ENCODE measurements around the gene CD37. TPM values are rescaled to one million over a fixed set of nuclear protein-coding genes. Genes with fewer than 3 reads are reported as not detected.

CD37 gene
- total RNA-seq, 1 experiment from 2014 or later, result not detected

DNA sequence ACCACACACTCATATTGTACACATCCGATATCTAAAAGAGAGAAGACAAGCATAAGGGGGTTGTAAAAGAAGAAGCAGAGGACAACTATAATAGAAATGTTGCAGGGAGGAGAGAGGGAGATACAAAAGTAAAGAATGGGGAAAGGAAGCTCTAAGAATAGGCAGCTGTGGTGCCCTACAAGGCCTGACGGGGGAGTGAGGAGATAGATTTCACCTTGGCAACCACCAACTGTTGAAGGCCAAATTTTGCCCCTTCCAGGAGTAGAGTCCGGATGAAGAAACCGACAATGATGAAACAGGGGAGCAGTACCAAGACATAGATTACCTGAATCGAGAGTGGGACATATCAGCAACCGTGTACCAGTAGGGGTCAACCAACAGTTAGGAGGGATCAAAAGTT lies 26.1 kb upstream of the CD37 start:
- ATAC-seq, result no peak
- Histone ChIP-seq H3K4me3 (ENCODE audit: low read length) (no peak overlapping the region), H3K9me2 (replicated peaks; ENCODE audit: low read length) (no peaks in the 10 kb centered on the region), H3K4me1 (ENCODE audit: insufficient read depth, low read length) (no peaks in the 10 kb centered on the region), H3K79me2 (ENCODE audit: low read length) (no peaks in the 10 kb centered on the region), H3K27ac (ENCODE audit: low read length) (no peak overlapping the region), H3K4me2 (ENCODE audit: low read length) (no peak overlapping the region), H4K20me1 (ENCODE audit: low read length) (no peaks in the 10 kb centered on the region), H3K36me3 (ENCODE audit: low read depth, low read length) (no peaks in the 10 kb centered on the region), H3K9me3 (ENCODE audit: low read length) (no peaks in the 10 kb centered on the region), H3K9ac (ENCODE audit: low read length) (no peak overlapping the region), H3K27me3 (ENCODE audit: low read length) (no peaks in the 10 kb centered on the region), H2AFZ (ENCODE audit: low read length) (no peak overlapping the region), H3F3A (ENCODE audit: low read length, unreplicated experiment) (no peaks in the 10 kb centered on the region)
- TF ChIP-seq EZH2phosphoT487 (IDR thresholded peaks at IDR 0.05; ENCODE audit: borderline replicate concordance, low read length), result no peak
- TF ChIP-seq, protein P1, sequence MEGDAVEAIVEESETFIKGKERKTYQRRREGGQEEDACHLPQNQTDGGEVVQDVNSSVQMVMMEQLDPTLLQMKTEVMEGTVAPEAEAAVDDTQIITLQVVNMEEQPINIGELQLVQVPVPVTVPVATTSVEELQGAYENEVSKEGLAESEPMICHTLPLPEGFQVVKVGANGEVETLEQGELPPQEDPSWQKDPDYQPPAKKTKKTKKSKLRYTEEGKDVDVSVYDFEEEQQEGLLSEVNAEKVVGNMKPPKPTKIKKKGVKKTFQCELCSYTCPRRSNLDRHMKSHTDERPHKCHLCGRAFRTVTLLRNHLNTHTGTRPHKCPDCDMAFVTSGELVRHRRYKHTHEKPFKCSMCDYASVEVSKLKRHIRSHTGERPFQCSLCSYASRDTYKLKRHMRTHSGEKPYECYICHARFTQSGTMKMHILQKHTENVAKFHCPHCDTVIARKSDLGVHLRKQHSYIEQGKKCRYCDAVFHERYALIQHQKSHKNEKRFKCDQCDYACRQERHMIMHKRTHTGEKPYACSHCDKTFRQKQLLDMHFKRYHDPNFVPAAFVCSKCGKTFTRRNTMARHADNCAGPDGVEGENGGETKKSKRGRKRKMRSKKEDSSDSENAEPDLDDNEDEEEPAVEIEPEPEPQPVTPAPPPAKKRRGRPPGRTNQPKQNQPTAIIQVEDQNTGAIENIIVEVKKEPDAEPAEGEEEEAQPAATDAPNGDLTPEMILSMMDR (conservative IDR thresholded peaks at IDR 0.05; ENCODE audit: low read depth, low read length), result no peak
- TF ChIP-seq EZH2 (IDR thresholded peaks at IDR 0.05; ENCODE audit: low read length, unreplicated experiment), result no peak
- intact Hi-C loops (cut with micrococcal nuclease), result no loop called here
- no peak for DNase-seq
- ChIA-PET POLR2A (ENCODE audit: unreplicated experiment) (no interaction called here), CTCF (no interaction called here)
- no TSS peak for BruUV-seq (replicated peaks)

DNA sequence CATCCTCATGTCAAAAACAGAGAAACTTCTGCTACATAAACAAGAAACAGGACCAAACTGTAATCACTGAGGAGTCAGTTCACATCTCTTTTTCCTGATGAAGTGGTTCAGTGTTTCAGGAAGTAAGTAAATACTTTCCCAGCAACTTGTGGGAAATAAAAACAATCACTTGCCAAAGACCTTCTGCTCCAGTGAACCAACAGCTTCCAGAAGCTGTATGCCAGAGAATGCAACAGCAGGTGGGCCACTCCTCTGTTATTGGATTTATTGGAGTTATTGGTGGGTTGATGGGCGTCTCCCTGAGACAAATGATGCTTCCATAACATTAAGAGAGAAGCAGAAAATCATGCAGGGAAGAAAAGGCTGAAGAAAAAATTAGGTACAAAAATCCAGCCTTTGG lies 20.1 kb upstream of the CD37 start:
- no peaks in the 10 kb centered on the region for H3K36me3 ChIP-seq (ENCODE audit: low read depth, low read length)
- no peaks in the 10 kb centered on the region for H3K27me3 ChIP-seq (ENCODE audit: low read length)
- H3K4me1 ChIP-seq (ENCODE audit: insufficient read depth, low read length), result no peaks in the 10 kb centered on the region
- ATAC-seq (no peak), DNase-seq (no peak)
- H3K9me3 ChIP-seq (ENCODE audit: low read length), result no peaks in the 10 kb centered on the region
- H3K27ac ChIP-seq (ENCODE audit: low read length), result no peak overlapping the region
- intact Hi-C loops (cut with micrococcal nuclease), result no loop called here
- POLR2A ChIA-PET (ENCODE audit: unreplicated experiment), result no interaction called here
- H3K4me3 ChIP-seq (ENCODE audit: low read length), result no peak overlapping the region
- TF ChIP-seq EZH2 (IDR thresholded peaks at IDR 0.05; ENCODE audit: low read length, unreplicated experiment) (no peak), EZH2phosphoT487 (IDR thresholded peaks at IDR 0.05; ENCODE audit: borderline replicate concordance, low read length) (no peak)
- TF ChIP-seq, protein P1 (conservative IDR thresholded peaks at IDR 0.05; ENCODE audit: low read depth, low read length), result no peak
- CTCF ChIA-PET, result no interaction called here
- BruUV-seq (replicated peaks), result no TSS peak
- no peak overlapping the region for H3K4me2 ChIP-seq (ENCODE audit: low read length)
- no peak overlapping the region for H3K9ac ChIP-seq (ENCODE audit: low read length)
- H2AFZ ChIP-seq (ENCODE audit: low read length), result no peak overlapping the region
- no peaks in the 10 kb centered on the region for H3F3A ChIP-seq (ENCODE audit: low read length, unreplicated experiment)
- H3K79me2 ChIP-seq (ENCODE audit: low read length), result no peaks in the 10 kb centered on the region
- H3K9me2 ChIP-seq (replicated peaks; ENCODE audit: low read length), result no peaks in the 10 kb centered on the region
- no peaks in the 10 kb centered on the region for H4K20me1 ChIP-seq (ENCODE audit: low read length)

GRCh38 chr19:49316284-49316683 lies 18.9 kb upstream of the CD37 start:
- H3K9me3 ChIP-seq (ENCODE audit: low read length), result no peaks in the 10 kb centered on the region
- no peak for DNase-seq
- no peak overlapping the region for H3K4me2 ChIP-seq (ENCODE audit: low read length)
- no peaks in the 10 kb centered on the region for H3K79me2 ChIP-seq (ENCODE audit: low read length)
- BruUV-seq (replicated peaks), result no TSS peak
- ChIA-PET POLR2A (ENCODE audit: unreplicated experiment) (no interaction called here), CTCF (no interaction called here)
- H3K4me3 ChIP-seq (ENCODE audit: low read length), result no peak overlapping the region
- no peaks in the 10 kb centered on the region for H3K36me3 ChIP-seq (ENCODE audit: low read depth, low read length)
- H4K20me1 ChIP-seq (ENCODE audit: low read length), result no peaks in the 10 kb centered on the region
- intact Hi-C loops (cut with micrococcal nuclease), result no loop called here
- no peaks in the 10 kb centered on the region for H3F3A ChIP-seq (ENCODE audit: low read length, unreplicated experiment)
- H3K27me3 ChIP-seq (ENCODE audit: low read length), result no peaks in the 10 kb centered on the region
- H3K27ac ChIP-seq (ENCODE audit: low read length), result no peak overlapping the region
- ATAC-seq, result no peak
- H3K4me1 ChIP-seq (ENCODE audit: insufficient read depth, low read length), result no peaks in the 10 kb centered on the region
- no peaks in the 10 kb centered on the region for H3K9me2 ChIP-seq (replicated peaks; ENCODE audit: low read length)
- TF ChIP-seq, protein P1 (conservative IDR thresholded peaks at IDR 0.05; ENCODE audit: low read depth, low read length), result no peak
- TF ChIP-seq EZH2phosphoT487 (IDR thresholded peaks at IDR 0.05; ENCODE audit: borderline replicate concordance, low read length) (no peak), EZH2 (IDR thresholded peaks at IDR 0.05; ENCODE audit: low read length, unreplicated experiment) (no peak)
- no peak overlapping the region for H3K9ac ChIP-seq (ENCODE audit: low read length)
- H2AFZ ChIP-seq (ENCODE audit: low read length), result no peak overlapping the region

All from PC-3 (cell line).